Right lobe of liver (tissue), 4 donors: ENCODE measurements around the gene DLST.

Experiments
- POLR2A ChIP-seq: fragments of 450-650 bp; IDR thresholded peaks from one replicate; pipeline ENCODE4 v1.6.1; 2017; ENCODE audit warnings: antibody characterized with exemption, mild to moderate bottlenecking
- TF ChIP-seq, protein P1 (sequence below), 4 donors: fragments of 200-600 bp in 3 of 4; fragments of 450-650 bp in 1 of 4; IDR thresholded peaks; one replicate each; pipeline versions ENCODE4 v1.5.1 to v1.8.0; 2016 to 2022; ENCODE audit warnings: antibody characterized with exemption in 4 of 4, mild to moderate bottlenecking in 2 of 4
- donor health status: DM: no; HTN: no; CAD: no.
- donor health status: DM: no; HTN: no; CAD: no.
- donor health status: DM: no; HTN: yes; CAD: no.

GRCh38 chr14:74846168-74846567 lies 35.5 kb upstream of the DLST start:
- TF ChIP-seq, protein P1, sequence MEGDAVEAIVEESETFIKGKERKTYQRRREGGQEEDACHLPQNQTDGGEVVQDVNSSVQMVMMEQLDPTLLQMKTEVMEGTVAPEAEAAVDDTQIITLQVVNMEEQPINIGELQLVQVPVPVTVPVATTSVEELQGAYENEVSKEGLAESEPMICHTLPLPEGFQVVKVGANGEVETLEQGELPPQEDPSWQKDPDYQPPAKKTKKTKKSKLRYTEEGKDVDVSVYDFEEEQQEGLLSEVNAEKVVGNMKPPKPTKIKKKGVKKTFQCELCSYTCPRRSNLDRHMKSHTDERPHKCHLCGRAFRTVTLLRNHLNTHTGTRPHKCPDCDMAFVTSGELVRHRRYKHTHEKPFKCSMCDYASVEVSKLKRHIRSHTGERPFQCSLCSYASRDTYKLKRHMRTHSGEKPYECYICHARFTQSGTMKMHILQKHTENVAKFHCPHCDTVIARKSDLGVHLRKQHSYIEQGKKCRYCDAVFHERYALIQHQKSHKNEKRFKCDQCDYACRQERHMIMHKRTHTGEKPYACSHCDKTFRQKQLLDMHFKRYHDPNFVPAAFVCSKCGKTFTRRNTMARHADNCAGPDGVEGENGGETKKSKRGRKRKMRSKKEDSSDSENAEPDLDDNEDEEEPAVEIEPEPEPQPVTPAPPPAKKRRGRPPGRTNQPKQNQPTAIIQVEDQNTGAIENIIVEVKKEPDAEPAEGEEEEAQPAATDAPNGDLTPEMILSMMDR (IDR thresholded peaks at IDR 0.05) = no peak
- no peak for TF ChIP-seq POLR2A
